Osteocyte (in vitro differentiated cells): Measurements from ENCODE around the gene IGFBP4. TPM values are rescaled to one million over a fixed set of nuclear protein-coding genes. Genes with fewer than 3 reads are reported as not detected.

Source experiments
- DNase-seq: peaks from one replicate; pipeline ENCODE4 v3.0.0; 2021; ENCODE audit warnings: mixed read lengths; ENCODE audit not compliant: unreplicated experiment; ENCODE audit errors: extremely low spot score
- H3K27ac Mint-ChIP-seq: one replicate; pipeline ENCODE4 v1.8.0; 2021; ENCODE audit warnings: mild to moderate bottlenecking, mixed read lengths; ENCODE audit not compliant: unreplicated experiment
- H3K27me3 Mint-ChIP-seq: one replicate; pipeline ENCODE4 v1.8.0; 2021; ENCODE audit warnings: mixed read lengths; ENCODE audit not compliant: unreplicated experiment
- H3K36me3 Mint-ChIP-seq: one replicate; pipeline ENCODE4 v1.8.0; 2021; ENCODE audit warnings: mixed read lengths; ENCODE audit not compliant: unreplicated experiment
- H3K4me1 Mint-ChIP-seq: one replicate; pipeline ENCODE4 v1.8.0; 2021; ENCODE audit warnings: mixed read lengths; ENCODE audit not compliant: unreplicated experiment
- H3K4me3 Mint-ChIP-seq: one replicate; pipeline ENCODE4 v1.8.0; 2021; ENCODE audit warnings: mild to moderate bottlenecking, moderate library complexity, mixed read lengths; ENCODE audit not compliant: unreplicated experiment
- H3K9me3 Mint-ChIP-seq: one replicate; pipeline ENCODE4 v1.8.0; 2021; ENCODE audit warnings: mixed read lengths; ENCODE audit not compliant: unreplicated experiment
- CTCF ChIP-seq: fragments of 200-600 bp; sonication (generic); IDR thresholded peaks from 2 replicates; pipeline ENCODE4 v1.5.0; 2021; ENCODE audit warnings: antibody characterized with exemption, mild to moderate bottlenecking, moderate library complexity
- total RNA-seq: library from RNA; stranded (reverse); gene quantifications from 2 replicates; pipeline ENCODE4 v1.2.1, GENCODE V29; 2021

IGFBP4 gene
- total RNA-seq, 1 donor from 2014 or later: 2,074 TPM

GRCh38 chr17:40499551-40500189, 56.4 kb downstream of the IGFBP4 start:
- Mint-ChIP-seq H3K36me3 (no peaks in the 10 kb centered on the region), H3K9me3 (no peaks in the 10 kb centered on the region), H3K27ac (peak overlapping the region; percentile 89), H3K27me3 (no peaks in the 10 kb centered on the region), H3K4me1 (peaks cover 28% of the 10 kb centered on the region), H3K4me3 (peak overlapping the region; percentile 18)
- TF ChIP-seq CTCF: peak; percentile 21
- DNase-seq: no peak

- no peak for DNase-seq
- peak overlapping the region; percentile 67 for H3K27ac Mint-ChIP-seq
- no peak for TF ChIP-seq CTCF
- peaks cover 28% of the 10 kb centered on the region for H3K4me1 Mint-ChIP-seq
- no peaks in the 10 kb centered on the region for H3K9me3 Mint-ChIP-seq
- peak overlapping the region; percentile 22 for H3K4me3 Mint-ChIP-seq
- H3K27me3 Mint-ChIP-seq: no peaks in the 10 kb centered on the region
- H3K36me3 Mint-ChIP-seq: no peaks in the 10 kb centered on the region
Measured at GRCh38 chr17:40500190-40500589, 56.9 kb downstream of the IGFBP4 start.

- DNase-seq: no peak
- TF ChIP-seq CTCF: no peak
Measured at GRCh38 chr17:40500709-40501108, 57.5 kb downstream of the IGFBP4 start.

GRCh38 chr17:40501499-40501911, 58.3 kb downstream of the IGFBP4 start, which contains the start of gene TNS4:
Gene TNS4 (minus strand): TSS chr17:40501623. CDS start chr17:40496425, 5,198 bp downstream.
- DNase-seq: no peak
- peaks cover 33% of the 10 kb centered on the region for H3K4me1 Mint-ChIP-seq
- no peak for TF ChIP-seq CTCF
- no peaks in the 10 kb centered on the region for H3K36me3 Mint-ChIP-seq
- H3K4me3 Mint-ChIP-seq: no peak within 1 kb of the TSS
- no peaks in the 10 kb centered on the region for H3K27me3 Mint-ChIP-seq
- H3K27ac Mint-ChIP-seq: no peak within 1 kb of the TSS
- H3K9me3 Mint-ChIP-seq: no peaks in the 10 kb centered on the region

More at GRCh38 chr17:40500709-40501108, 57.5 kb downstream of the IGFBP4 start:
- no peaks in the 10 kb centered on the region for H3K27me3 Mint-ChIP-seq
- peaks cover 28% of the 10 kb centered on the region for H3K4me1 Mint-ChIP-seq
- H3K36me3 Mint-ChIP-seq: no peaks in the 10 kb centered on the region
- H3K27ac Mint-ChIP-seq: no peak overlapping the region
- H3K4me3 Mint-ChIP-seq: no peak overlapping the region
- no peaks in the 10 kb centered on the region for H3K9me3 Mint-ChIP-seq

- no peak for TF ChIP-seq CTCF
- Mint-ChIP-seq H3K27me3 (no peaks in the 10 kb centered on the region), H3K27ac (no peak overlapping the region), H3K36me3 (no peaks in the 10 kb centered on the region), H3K4me3 (no peak overlapping the region), H3K9me3 (no peaks in the 10 kb centered on the region), H3K4me1 (peaks cover 36% of the 10 kb centered on the region)
- no peak for DNase-seq
Measured at GRCh38 chr17:40502716-40503115, 59.5 kb downstream of the IGFBP4 start.
